Measurements from ENCODE around the gene PEAK1. TPM values are rescaled to one million over a fixed set of nuclear protein-coding genes. Genes with fewer than 3 reads are reported as not detected.

PEAK1 gene
- total RNA-seq, 1 experiment from 2014 or later, result 13.8 TPM

DNA sequence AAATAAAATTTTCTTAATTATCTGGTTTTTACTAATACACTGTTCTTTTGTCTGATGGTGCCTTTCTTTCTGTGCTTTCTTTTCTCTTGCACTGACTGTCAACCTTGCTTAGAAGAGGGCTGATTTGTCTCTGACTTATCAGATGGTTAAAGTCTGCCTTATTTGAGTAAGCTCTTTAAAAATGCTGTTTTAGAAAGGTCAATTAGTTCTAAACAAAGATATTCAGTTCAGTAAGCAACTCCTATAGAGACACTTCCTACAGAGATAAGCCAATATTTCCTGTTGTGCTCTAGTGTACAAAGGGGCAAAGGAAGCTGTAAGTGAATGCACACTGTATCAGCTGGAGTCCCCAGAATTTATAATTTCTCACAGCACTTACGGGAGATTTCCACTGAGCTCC, 195.6 kb downstream of the PEAK1 start:
- ATAC-seq, result no peak
- Histone ChIP-seq H3K4me2 (ENCODE audit: low read length) (no peak overlapping the region), H2AFZ (ENCODE audit: low read length) (no peak overlapping the region), H3K79me2 (ENCODE audit: low read length) (no peaks in the 10 kb centered on the region), H3K27ac (ENCODE audit: low read length) (no peak overlapping the region), H3K9ac (ENCODE audit: low read length) (no peak overlapping the region), H3K36me3 (ENCODE audit: low read depth, low read length) (no peaks in the 10 kb centered on the region), H3K4me1 (ENCODE audit: insufficient read depth, low read length) (no peaks in the 10 kb centered on the region), H3K9me3 (ENCODE audit: low read length) (no peaks in the 10 kb centered on the region), H3F3A (ENCODE audit: low read length, unreplicated experiment) (no peaks in the 10 kb centered on the region), H3K27me3 (ENCODE audit: low read length) (no peaks in the 10 kb centered on the region), H3K9me2 (replicated peaks; ENCODE audit: low read length) (no peaks in the 10 kb centered on the region), H3K4me3 (ENCODE audit: low read length) (no peak overlapping the region), H4K20me1 (ENCODE audit: low read length) (no peaks in the 10 kb centered on the region)
- CTCF ChIA-PET, result no interaction called here
- intact Hi-C loops (cut with micrococcal nuclease), result no loop called here
- BruUV-seq (replicated peaks), result no TSS peak
- POLR2A ChIA-PET (ENCODE audit: unreplicated experiment), result no interaction called here
- TF ChIP-seq EZH2 (IDR thresholded peaks at IDR 0.05; ENCODE audit: low read length, unreplicated experiment) (no peak), EZH2phosphoT487 (IDR thresholded peaks at IDR 0.05; ENCODE audit: borderline replicate concordance, low read length) (no peak)
- TF ChIP-seq, protein P1, sequence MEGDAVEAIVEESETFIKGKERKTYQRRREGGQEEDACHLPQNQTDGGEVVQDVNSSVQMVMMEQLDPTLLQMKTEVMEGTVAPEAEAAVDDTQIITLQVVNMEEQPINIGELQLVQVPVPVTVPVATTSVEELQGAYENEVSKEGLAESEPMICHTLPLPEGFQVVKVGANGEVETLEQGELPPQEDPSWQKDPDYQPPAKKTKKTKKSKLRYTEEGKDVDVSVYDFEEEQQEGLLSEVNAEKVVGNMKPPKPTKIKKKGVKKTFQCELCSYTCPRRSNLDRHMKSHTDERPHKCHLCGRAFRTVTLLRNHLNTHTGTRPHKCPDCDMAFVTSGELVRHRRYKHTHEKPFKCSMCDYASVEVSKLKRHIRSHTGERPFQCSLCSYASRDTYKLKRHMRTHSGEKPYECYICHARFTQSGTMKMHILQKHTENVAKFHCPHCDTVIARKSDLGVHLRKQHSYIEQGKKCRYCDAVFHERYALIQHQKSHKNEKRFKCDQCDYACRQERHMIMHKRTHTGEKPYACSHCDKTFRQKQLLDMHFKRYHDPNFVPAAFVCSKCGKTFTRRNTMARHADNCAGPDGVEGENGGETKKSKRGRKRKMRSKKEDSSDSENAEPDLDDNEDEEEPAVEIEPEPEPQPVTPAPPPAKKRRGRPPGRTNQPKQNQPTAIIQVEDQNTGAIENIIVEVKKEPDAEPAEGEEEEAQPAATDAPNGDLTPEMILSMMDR (conservative IDR thresholded peaks at IDR 0.05; ENCODE audit: low read depth, low read length), result no peak
- DNase-seq, result no peak

- no peaks in the 10 kb centered on the region for H3K27me3 ChIP-seq (ENCODE audit: low read length)
- no peaks in the 10 kb centered on the region for H3F3A ChIP-seq (ENCODE audit: low read length, unreplicated experiment)
- ChIA-PET POLR2A (ENCODE audit: unreplicated experiment) (no interaction called here), CTCF (no interaction called here)
- H4K20me1 ChIP-seq (ENCODE audit: low read length), result no peaks in the 10 kb centered on the region
- DNase-seq (no peak), ATAC-seq (no peak)
- intact Hi-C loops (cut with micrococcal nuclease), result no loop called here
- H3K9me2 ChIP-seq (replicated peaks; ENCODE audit: low read length), result no peaks in the 10 kb centered on the region
- H3K27ac ChIP-seq (ENCODE audit: low read length), result no peak overlapping the region
- no peak overlapping the region for H2AFZ ChIP-seq (ENCODE audit: low read length)
- H3K4me1 ChIP-seq (ENCODE audit: insufficient read depth, low read length), result no peaks in the 10 kb centered on the region
- BruUV-seq (replicated peaks), result no TSS peak
- no peaks in the 10 kb centered on the region for H3K9me3 ChIP-seq (ENCODE audit: low read length)
- H3K9ac ChIP-seq (ENCODE audit: low read length), result no peak overlapping the region
- TF ChIP-seq EZH2phosphoT487 (IDR thresholded peaks at IDR 0.05; ENCODE audit: borderline replicate concordance, low read length) (no peak), EZH2 (IDR thresholded peaks at IDR 0.05; ENCODE audit: low read length, unreplicated experiment) (no peak)
- TF ChIP-seq, protein P1 (conservative IDR thresholded peaks at IDR 0.05; ENCODE audit: low read depth, low read length), result no peak
- no peaks in the 10 kb centered on the region for H3K79me2 ChIP-seq (ENCODE audit: low read length)
- H3K36me3 ChIP-seq (ENCODE audit: low read depth, low read length), result no peaks in the 10 kb centered on the region
- no peak overlapping the region for H3K4me3 ChIP-seq (ENCODE audit: low read length)
- H3K4me2 ChIP-seq (ENCODE audit: low read length), result no peak overlapping the region
These were observed 198.2 kb downstream of the PEAK1 start for GRCh38 chr15:77221708-77222107.

GRCh38 chr15:77221174-77221573, 198.7 kb downstream of the PEAK1 start:
- TF ChIP-seq EZH2 (IDR thresholded peaks at IDR 0.05; ENCODE audit: low read length, unreplicated experiment) (no peak), EZH2phosphoT487 (IDR thresholded peaks at IDR 0.05; ENCODE audit: borderline replicate concordance, low read length) (no peak)
- TF ChIP-seq, protein P1 (conservative IDR thresholded peaks at IDR 0.05; ENCODE audit: low read depth, low read length), result no peak
- Histone ChIP-seq H3K79me2 (ENCODE audit: low read length) (no peaks in the 10 kb centered on the region), H3K9me3 (ENCODE audit: low read length) (no peaks in the 10 kb centered on the region), H3K4me3 (ENCODE audit: low read length) (no peak overlapping the region), H4K20me1 (ENCODE audit: low read length) (no peaks in the 10 kb centered on the region), H3K9me2 (replicated peaks; ENCODE audit: low read length) (no peaks in the 10 kb centered on the region), H3K4me1 (ENCODE audit: insufficient read depth, low read length) (no peaks in the 10 kb centered on the region), H3K27ac (ENCODE audit: low read length) (no peak overlapping the region), H3K9ac (ENCODE audit: low read length) (no peak overlapping the region), H2AFZ (ENCODE audit: low read length) (no peak overlapping the region), H3K27me3 (ENCODE audit: low read length) (no peaks in the 10 kb centered on the region), H3K4me2 (ENCODE audit: low read length) (no peak overlapping the region), H3K36me3 (ENCODE audit: low read depth, low read length) (no peaks in the 10 kb centered on the region), H3F3A (ENCODE audit: low read length, unreplicated experiment) (no peaks in the 10 kb centered on the region)
- ChIA-PET CTCF (no interaction called here), POLR2A (ENCODE audit: unreplicated experiment) (no interaction called here)
- DNase-seq (no peak), ATAC-seq (no peak)
- intact Hi-C loops (cut with micrococcal nuclease), result no loop called here
- BruUV-seq (replicated peaks), result no TSS peak

Data from PC-3 (cell line).